Smooth muscle cell of the umbilical artery (primary cell): ENCODE results near the gene ADAMTS15. TPM values are rescaled to one million over a fixed set of nuclear protein-coding genes. Genes with fewer than 3 reads are reported as not detected.

ENCODE experiments used
- total RNA-seq: library from RNA; depleted of rRNA; stranded (reverse); fragments of >200 nt; gene quantifications from 2 replicates; pipeline ENCODE4 v1.2.3, GENCODE V29; 2014

Gene ADAMTS15
- 1.8 and 4.9 TPM in 2 replicates for total RNA-seq

GRCh38 chr11:130448416-130449309 lies at the start of gene ADAMTS15:
ADAMTS15 (plus strand) TSS chr11:130448645; CDS start chr11:130448974, 329 bp downstream.

GRCh38 chr11:130428316-130429119 lies 19.9 kb upstream of the ADAMTS15 start, which contains the start of gene ADAMTS8:
ADAMTS8 (minus strand) TSS chr11:130428609; CDS start chr11:130428286, 323 bp downstream.

Other genes with a start within 250 kb of the ADAMTS15 start
- gene ZBTB44, start 133.7 kb upstream of the ADAMTS15 start, total RNA-seq: 20.3 and 20.5 TPM in 2 replicates
- gene ADAMTS8, start 20.0 kb upstream of the ADAMTS15 start, total RNA-seq: not detected in 2 replicates